Bone marrow (tissue), 2 donors: ENCODE data around the gene KIRREL3.

Experiments used
- DNase-seq, 2 donors: peaks; one replicate each; lab custom pipeline; 2025; lab: John Stamatoyannopoulos, UW

The KIRREL3 gene

GRCh38 chr11:126511475-126512115 lies 489.0 kb downstream of the KIRREL3 start:
- DNase-seq, result no peak

DNA sequence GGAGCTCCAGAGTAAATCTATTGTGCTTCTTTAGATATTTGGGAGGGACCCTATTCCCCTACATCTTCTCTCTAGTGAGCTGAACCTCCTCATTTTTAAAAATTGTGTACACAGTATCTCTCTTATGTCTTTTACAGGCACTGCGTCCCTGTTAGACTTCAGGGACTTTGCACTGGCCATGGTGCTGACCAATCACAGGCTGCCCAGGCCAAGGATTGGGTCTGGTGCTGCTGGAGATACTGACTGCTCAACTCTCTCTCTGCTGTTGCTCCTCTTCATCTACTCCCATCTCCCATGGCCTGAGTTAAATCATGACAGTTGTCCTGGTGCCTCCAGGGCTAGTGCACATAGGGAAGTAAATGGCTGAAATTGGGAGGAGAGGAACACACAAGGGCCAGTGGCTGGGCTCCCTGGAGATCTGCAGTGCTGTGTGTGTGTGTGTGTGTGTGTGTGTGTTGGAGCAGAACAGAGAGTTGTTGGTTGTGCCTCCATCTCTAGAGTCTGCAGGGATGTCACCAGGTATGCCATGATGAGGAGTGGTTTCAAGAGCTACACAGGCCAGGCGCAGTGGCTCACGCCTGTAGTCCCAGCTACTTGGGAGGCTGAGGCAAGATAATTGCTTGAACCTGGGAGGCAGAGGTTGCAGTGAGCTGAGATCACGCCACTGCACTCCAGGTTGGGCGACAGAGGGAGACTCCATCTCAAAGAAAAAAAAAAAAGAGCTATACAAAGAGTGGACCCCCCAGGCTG lies 489.8 kb downstream of the KIRREL3 start:
- no peak for DNase-seq

DNA sequence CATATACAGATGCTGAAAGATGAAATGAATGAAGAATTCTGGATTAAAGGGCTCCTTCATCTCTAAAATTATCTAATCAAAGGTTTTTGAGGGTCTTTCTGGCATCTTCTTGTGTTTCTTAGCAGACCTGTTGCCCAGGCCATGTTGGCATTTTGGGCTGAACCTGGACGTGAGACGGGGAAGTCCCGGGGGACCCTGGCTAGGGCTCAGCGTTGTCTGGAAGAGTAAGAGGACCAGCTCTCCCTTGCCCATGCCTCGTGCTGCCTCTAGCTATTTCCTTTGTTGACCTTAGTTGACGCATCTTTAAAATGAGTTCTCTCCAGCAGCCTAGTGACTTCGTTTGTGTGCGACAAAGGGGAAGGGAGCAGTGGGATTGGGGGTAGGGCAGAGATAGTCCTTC lies 492.9 kb downstream of the KIRREL3 start:
- no peak for DNase-seq

- no peak for DNase-seq
These were observed 493.8 kb downstream of the KIRREL3 start for GRCh38 chr11:126506789-126507188.

- no peak for DNase-seq
These were observed 497.6 kb downstream of the KIRREL3 start for GRCh38 chr11:126502982-126503381.

DNA sequence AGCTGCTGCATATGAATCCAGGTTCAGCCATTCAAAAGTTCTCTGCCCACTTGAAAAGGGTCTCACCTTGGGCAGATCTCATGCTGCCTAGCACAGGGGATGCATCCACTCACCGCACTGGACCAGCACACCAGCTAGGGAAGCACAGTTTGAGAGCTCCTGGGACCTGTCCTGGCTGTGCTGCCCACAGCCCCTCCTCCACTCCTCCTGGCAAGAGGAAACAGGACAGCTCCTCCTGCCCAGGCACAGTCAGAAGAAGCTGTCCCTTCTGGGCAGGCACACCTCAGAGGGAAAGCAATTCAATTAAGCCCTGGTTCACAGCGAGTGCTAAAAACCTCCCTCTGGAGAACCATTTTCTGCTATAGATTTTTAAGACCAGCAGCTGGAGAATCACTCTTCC lies 498.4 kb downstream of the KIRREL3 start:
- no peak for DNase-seq

- no peak for DNase-seq
These were observed 498.9 kb downstream of the KIRREL3 start for GRCh38 chr11:126501641-126502040.

GRCh38 chr11:126500981-126501380 lies 499.6 kb downstream of the KIRREL3 start:
- DNase-seq, result no peak

DNA sequence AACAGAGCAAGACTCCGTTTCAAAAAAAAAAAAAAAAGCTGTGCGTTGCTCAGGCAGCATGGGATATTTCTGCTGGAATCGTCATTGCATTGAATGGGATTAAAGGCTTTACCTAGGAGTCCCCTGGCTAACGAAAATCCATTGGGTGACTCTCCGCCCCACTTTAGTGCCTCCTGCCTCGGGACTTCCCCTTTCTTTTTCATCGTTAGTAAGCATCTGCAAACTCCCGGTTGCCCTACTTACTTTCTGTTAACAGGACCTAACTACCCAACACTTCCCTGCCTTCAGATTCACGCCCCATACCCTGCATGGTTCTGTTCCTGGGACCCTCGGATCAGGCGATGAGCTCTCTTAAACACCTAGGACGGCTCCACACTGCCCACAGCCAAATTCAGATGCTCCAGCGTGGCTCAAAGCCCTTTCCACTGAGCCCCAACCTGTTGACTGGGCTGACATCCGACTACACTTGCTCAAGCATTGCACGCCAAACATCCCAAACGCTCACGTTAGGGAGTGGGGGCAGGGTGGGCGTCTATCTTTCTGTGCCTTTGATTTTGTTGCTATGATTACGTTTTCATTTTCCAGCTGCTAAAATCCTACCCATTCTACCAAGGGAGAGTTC lies 501.3 kb downstream of the KIRREL3 start:
- no peak for DNase-seq

DNA sequence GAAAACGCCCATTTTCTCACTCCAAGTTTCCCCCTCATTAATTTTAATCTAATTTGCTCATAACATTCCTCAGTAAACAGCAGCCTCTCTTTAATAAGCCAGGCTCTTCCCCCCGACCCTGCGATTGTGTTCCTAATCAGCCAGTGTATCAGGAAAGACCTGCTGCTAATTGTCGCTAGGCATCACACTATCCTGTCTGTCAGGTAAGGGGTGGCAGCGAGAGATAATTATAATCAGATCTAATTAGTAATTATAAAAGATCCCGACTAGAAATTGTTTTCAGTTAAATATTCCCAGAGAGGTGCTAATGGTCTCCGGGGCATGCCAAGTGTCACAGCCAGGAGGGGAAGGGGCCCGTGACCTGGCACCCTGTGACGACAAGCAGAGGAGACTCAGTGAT lies 502.3 kb downstream of the KIRREL3 start:
- DNase-seq, result no peak

DNA sequence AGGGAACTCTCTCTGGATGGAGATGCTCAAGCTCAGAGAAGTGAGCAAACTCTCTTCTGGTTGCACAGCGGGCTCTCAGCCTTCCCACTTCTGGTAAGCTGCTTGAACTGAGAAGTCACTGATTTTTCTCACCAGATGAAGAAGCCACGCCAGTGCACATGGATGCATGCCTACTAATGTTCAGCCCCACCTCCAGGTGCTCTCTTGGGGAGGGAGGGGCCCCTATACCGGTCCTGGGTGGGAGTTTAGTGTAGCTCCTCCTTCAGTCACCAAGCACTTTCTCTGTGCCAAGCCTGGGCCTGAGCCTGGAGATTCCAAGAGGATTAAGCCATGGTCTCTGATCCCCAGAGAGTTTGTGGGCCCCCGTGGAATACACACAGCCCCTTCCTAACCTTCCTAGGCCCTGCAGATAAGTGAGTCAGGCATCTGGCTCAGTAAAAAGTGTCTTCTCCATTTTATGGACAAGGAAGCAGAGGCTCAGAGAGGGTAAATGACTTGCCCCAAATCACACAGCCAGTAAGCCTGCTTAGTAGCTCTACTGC lies 502.9 kb downstream of the KIRREL3 start:
- DNase-seq, result no peak

GRCh38 chr11:126496576-126497337 lies 503.8 kb downstream of the KIRREL3 start:
- no peak for DNase-seq

DNA sequence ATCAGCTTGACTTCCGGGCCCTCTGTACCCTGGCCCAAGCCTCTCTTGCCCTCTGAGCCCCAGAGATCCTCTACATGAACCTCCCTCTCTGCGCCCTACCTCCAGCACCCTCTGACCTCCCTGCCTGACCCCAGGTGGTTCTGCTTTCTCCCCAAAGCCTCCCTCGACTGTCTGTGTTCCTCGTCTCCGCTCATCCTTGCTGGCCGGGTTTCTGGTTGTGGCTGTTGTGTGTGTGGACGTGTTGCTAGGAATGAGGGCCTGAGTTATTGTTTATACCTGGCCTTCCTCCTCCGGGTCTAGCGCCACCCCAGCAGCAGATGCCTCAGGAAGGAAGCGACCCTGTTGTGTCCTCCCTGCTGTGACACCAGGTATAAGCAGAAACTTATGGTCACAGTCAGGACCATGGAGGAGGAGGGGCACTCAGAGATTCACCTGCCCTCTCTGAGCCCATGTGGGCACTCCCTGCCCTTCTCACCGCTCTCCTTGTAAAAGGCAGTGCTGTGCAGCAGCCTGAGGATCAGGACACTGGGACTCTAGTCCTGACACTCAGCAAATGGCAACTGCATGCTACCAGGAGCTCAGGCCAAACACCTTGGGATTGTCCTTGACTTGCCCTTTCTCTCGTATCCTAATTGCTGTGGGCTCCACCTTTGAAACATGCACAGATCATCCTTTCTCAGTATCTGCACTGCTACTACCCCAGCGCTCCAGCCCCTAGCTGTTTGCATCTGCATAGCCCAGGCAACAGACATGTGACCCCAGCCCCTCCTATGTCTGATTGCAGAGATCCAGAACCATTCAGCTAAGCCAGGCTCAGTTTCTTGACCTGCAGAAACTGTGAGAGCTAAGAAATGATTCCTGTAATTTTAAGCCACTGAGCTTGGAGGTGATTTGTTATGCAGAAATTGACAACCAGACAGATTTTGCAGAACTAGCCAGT lies 505.0 kb downstream of the KIRREL3 start:
- no peak for DNase-seq

DNA sequence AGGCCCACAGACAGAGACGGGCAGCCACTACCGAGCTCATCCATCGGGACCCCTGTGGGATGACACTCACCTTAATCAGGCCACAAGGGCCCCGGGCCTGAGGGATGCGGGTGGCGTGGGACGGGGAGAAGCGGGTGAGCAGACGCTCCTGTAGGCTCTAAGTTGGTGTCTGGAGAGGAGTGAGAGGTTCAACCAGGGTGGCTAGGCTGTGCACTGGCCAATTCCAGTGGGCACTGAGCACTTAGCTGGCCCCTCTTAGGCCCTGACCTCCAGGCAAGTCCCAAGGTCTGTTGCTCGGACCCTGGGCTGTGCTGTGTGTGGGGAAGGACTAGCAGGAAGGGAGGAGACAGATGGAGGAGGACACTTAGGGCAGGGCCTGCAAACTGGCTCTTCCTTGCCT lies 505.7 kb downstream of the KIRREL3 start:
- DNase-seq, result no peak

- DNase-seq, result no peak
These were observed 508.1 kb downstream of the KIRREL3 start for GRCh38 chr11:126492331-126493082.

DNA sequence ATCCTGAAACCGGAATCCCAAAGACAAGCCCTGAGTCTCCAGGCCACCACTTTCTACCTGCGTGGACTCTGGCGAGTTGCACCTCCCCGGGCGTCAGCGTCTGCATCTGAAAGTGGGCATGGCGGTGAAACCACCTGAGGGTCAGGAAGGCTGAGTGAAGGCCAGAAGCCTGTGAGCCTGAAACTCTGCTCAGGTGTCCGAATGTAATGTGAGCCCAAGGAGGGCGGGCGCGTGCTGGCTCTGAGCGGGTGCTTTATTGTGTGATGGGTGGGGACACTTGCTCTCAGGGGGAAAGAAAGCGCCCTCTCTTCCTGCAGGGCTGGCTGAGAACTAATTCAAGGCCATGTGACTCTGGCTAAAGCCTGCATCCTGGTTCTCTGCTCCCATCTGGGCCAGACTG lies 509.5 kb downstream of the KIRREL3 start:
- no peak for DNase-seq

DNA sequence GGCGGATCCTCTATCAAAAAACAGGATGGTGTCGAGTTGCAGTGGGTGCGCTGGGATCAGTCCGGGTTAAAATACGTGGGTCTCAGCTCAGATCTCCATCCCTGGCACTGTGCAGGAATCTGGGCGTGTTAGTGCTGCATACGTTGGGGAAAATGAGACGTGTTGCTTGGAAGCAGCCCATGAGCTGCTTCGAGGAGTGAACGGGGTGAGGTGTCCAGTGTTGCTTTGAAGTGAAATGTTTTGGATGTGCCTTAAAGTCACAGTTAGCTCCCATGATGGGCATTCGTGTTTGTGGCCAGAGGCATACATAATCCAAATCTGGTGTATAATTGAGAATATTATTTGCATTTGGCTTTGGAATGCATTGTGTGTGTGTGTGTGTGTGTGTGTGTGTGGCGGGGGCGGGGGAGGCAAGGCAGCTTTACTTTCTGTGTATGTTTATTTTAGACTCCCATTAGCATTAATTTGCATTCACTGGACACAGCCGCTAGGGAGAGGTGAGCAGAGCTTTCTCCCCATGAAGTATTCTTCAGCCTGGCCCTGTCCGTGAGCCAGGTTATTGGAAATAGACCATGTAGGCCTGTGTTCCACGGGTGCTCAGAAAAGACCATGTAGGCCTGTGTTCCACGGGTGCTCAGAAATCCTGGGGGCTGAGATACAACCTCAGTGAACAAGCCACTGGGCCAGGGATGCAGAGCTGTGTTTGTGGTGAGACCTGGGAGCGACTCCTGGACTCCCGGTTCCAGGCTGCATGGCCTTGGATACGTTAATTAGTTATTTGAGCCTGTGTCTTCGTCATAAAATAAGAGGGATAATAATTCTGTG lies 510.5 kb downstream of the KIRREL3 start:
- no peak for DNase-seq

- no peak for DNase-seq
These were observed 511.8 kb downstream of the KIRREL3 start for GRCh38 chr11:126488591-126489370.

DNA sequence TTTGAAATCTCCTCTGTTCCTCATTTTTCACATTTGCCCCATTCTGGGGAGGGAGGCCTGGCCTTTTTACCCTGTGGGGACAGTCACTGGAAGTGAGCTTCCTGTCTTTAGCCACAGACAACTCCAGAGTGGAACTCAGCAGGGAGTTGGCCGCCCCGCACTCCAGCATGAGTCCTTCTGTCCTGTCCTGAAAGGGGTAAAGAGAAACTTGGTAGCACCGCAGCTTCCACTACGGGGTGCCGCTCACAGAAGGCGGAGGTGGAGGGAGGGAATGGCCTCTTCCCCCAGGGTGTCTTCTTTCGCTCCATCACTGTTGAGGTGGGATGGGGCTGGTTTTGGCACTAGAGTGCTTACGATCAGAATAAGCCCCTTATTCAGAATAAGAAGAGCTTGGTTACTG lies 512.9 kb downstream of the KIRREL3 start:
- no peak for DNase-seq
